Measurements from ENCODE around the gene FHOD3.

GRCh38 chr18:36792634-36793283, 495.2 kb downstream of the FHOD3 start:
- TF ChIP-seq POLR2A (IDR thresholded peaks at IDR 0.05; ENCODE audit: low read depth, low read length): no peak
- TF ChIP-seq CTCF (conservative IDR thresholded peaks at IDR 0.05; ENCODE audit: low read depth, low read length): no peak
- no peak for TF ChIP-seq SMC3 (IDR thresholded peaks at IDR 0.05; ENCODE audit: low read depth, low read length)
- no peak for TF ChIP-seq CEBPB (IDR thresholded peaks at IDR 0.05; ENCODE audit: low read depth, low read length)
- TF ChIP-seq MAFK (IDR thresholded peaks at IDR 0.05; ENCODE audit: low read depth, low read length): no peak
- no peak for TF ChIP-seq MAZ (IDR thresholded peaks at IDR 0.05; ENCODE audit: borderline replicate concordance, low read depth, low read length)
- TF ChIP-seq USF2 (IDR thresholded peaks at IDR 0.05; ENCODE audit: low read depth, low read length): no peak
- TF ChIP-seq FOS (IDR thresholded peaks at IDR 0.05; ENCODE audit: low read depth, low read length): no peak
- no peak for TF ChIP-seq ELK1 (IDR thresholded peaks at IDR 0.05; ENCODE audit: borderline replicate concordance, low read depth, low read length)
- TF ChIP-seq BHLHE40 (IDR thresholded peaks at IDR 0.05; ENCODE audit: low read depth, low read length): no peak
- TF ChIP-seq RCOR1 (IDR thresholded peaks at IDR 0.05; ENCODE audit: insufficient replicate concordance, low read length): no peak
- no peak for TF ChIP-seq MXI1 (IDR thresholded peaks at IDR 0.05; ENCODE audit: borderline replicate concordance, low read depth, low read length)
- TF ChIP-seq NFE2L2 (IDR thresholded peaks at IDR 0.05; ENCODE audit: low read depth, low read length): no peak
- TF ChIP-seq RFX5 (IDR thresholded peaks at IDR 0.05; ENCODE audit: low read depth, low read length): no peak

Measured in IMR-90 (cell line).